Panc1 (cell line): Measurements from ENCODE around the gene RARB. TPM values are rescaled to one million over a fixed set of nuclear protein-coding genes. Genes with fewer than 3 reads are reported as not detected.

Source experiments
- ATAC-seq: fragments of 200-7000 bp; cut with Tn5 transposase; 2 replicates; pipeline ENCODE4 v1.9.1; 2020; ENCODE audit warnings: mild to moderate bottlenecking, moderate library complexity
- BruUV-seq: library from RNA; stranded (reverse); fragments of 400-500 nt; replicated peaks from 2 replicates; lab custom pipeline; 2021; lab: Mats Ljungman, UMichigan
- CTCF ChIA-PET: fragments of 300-600 bp; sonication (Branson Sonifier 250); formaldehyde crosslinking; loops from one replicate; lab custom pipeline; 2022; ENCODE audit warnings: antibody characterized with exemption; lab: Charles Lee
- POLR2A ChIA-PET: fragments of 300-600 bp; sonication (Branson Sonifier 250); formaldehyde crosslinking; loops from one replicate; lab custom pipeline; 2022; ENCODE audit warnings: antibody characterized with exemption; lab: Charles Lee
- DNase-seq: peaks from one replicate; pipeline ENCODE4 v3.0.0-alpha.2; 2010; ENCODE audit warnings: low read depth, low spot score
- H3K27ac ChIP-seq: 2 replicates; pipeline ENCODE4 v1.5.1; 2011; ENCODE audit warnings: mild to moderate bottlenecking, low read length, inconsistent platforms
- H3K27me3 ChIP-seq: fragments of 200-500 bp; sonication (Bioruptor generic); 2 replicates; pipeline ENCODE4 v1.6.0; 2014; ENCODE audit warnings: low read length, inconsistent platforms; ENCODE audit not compliant: control insufficient read depth, insufficient read depth
- H3K36me3 ChIP-seq: fragments of 200-500 bp; sonication (Bioruptor generic); 2 replicates; pipeline ENCODE4 v1.5.1; 2014; ENCODE audit warnings: inconsistent platforms, mild to moderate bottlenecking, low read length, moderate library complexity; ENCODE audit not compliant: control insufficient read depth, insufficient read depth
- H3K4me1 ChIP-seq: 2 replicates; pipeline ENCODE4 v1.5.1; 2011; ENCODE audit warnings: inconsistent platforms, mild to moderate bottlenecking, low read length, moderate library complexity; ENCODE audit not compliant: control insufficient read depth, insufficient read depth
- H3K4me3 ChIP-seq, 2 experiments: 2 replicates each; pipeline ENCODE4 v1.5.1; 2011 to 2012; ENCODE audit warnings: low read depth in 2 of 2, low read length in 2 of 2, mild to moderate bottlenecking in 2 of 2, inconsistent platforms in 1 of 2, moderate library complexity in 1 of 2
- H3K9me3 ChIP-seq: fragments of 200-500 bp; sonication (Bioruptor generic); 2 replicates; pipeline ENCODE4 v1.5.1; 2014; ENCODE audit warnings: low read depth, mild to moderate bottlenecking, inconsistent platforms, low read length, moderate library complexity; ENCODE audit not compliant: control insufficient read depth, insufficient read depth
- POLR2AphosphoS5 ChIP-seq: IDR thresholded peaks from 2 replicates; pipeline ENCODE4 v1.6.1; 2012; ENCODE audit warnings: mild to moderate bottlenecking, low read depth, low read length, moderate library complexity
- REST ChIP-seq, 2 experiments: IDR thresholded peaks; 2 replicates each; pipeline ENCODE4 v1.6.1; 2011 to 2012; ENCODE audit warnings: low read depth in 2 of 2, control low read depth in 1 of 2, low read length in 1 of 2, mild to moderate bottlenecking in 1 of 2, moderate library complexity in 1 of 2; ENCODE audit not compliant: insufficient read depth in 1 of 2
- SIN3A ChIP-seq: IDR thresholded peaks from 2 replicates; pipeline ENCODE4 v1.6.1; 2012; ENCODE audit warnings: low read depth, mild to moderate bottlenecking, low read length, moderate library complexity, borderline replicate concordance; ENCODE audit not compliant: insufficient read depth
- TCF7L2 ChIP-seq: IDR thresholded peaks from 2 replicates; pipeline ENCODE4 v1.6.1; 2011; ENCODE audit warnings: mild to moderate bottlenecking, low read depth, low read length, inconsistent platforms
- in situ Hi-C: cut with HindIII; loops from 2 replicates; pipeline ENCODE4 v1.10.0; 2016; ENCODE audit warnings: low sequenced_read_pairs, low pct_unique_long_range_greater_than_20kb
- intact Hi-C: fragments of 100-400 bp; cut with micrococcal nuclease; formaldehyde crosslinking; loops from one replicate; pipeline ENCODE4 v1.10.0; 2022; ENCODE audit not compliant: unreplicated experiment
- total RNA-seq: library from RNA; stranded (reverse); gene quantifications from one replicate; pipeline ENCODE4 v1.2.1, GENCODE V29; 2021; ENCODE audit not compliant: unreplicated experiment
- TF ChIP-seq, protein P1 (sequence below): fragments of 450-650 bp; IDR thresholded peaks from 2 replicates; pipeline ENCODE4 v1.5.1; 2017; ENCODE audit warnings: mild to moderate bottlenecking

RARB gene
- total RNA-seq, 1 experiment from 2014 or later: not detected

DNA sequence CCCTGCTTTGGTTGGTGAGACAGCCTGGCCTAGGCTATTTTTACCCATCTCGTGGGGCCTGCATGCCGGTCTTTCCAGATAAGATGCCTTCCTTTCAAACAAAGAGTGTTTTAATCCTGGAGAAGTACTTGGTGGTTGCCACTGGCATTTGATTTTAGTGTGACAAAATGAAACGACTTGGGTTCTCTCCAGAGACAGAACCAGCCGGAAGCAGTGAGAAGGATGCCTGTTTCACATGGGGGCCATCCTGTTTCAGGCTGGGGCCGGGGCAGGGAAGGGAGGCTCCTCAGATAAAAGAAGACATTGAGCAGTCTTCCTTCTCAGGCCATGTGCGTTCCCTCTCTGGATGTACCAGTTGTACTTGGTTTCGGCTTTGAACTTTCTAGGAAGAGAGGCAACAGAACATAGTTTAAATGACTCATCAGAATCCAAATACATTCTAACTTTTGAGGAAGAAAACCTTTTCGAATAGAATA, 161.8 kb downstream of the RARB start:
- Histone ChIP-seq H3K4me1 (no peaks in the 10 kb centered on the region), H3K4me3 (no peak overlapping the region), H3K36me3 (no peaks in the 10 kb centered on the region), H3K9me3 (no peaks in the 10 kb centered on the region), H3K27me3 (no peaks in the 10 kb centered on the region), H3K27ac (no peak overlapping the region)
- DNase-seq: no peak
- ChIA-PET CTCF (no interaction called here), POLR2A (no interaction called here)
- TF ChIP-seq, protein P1, sequence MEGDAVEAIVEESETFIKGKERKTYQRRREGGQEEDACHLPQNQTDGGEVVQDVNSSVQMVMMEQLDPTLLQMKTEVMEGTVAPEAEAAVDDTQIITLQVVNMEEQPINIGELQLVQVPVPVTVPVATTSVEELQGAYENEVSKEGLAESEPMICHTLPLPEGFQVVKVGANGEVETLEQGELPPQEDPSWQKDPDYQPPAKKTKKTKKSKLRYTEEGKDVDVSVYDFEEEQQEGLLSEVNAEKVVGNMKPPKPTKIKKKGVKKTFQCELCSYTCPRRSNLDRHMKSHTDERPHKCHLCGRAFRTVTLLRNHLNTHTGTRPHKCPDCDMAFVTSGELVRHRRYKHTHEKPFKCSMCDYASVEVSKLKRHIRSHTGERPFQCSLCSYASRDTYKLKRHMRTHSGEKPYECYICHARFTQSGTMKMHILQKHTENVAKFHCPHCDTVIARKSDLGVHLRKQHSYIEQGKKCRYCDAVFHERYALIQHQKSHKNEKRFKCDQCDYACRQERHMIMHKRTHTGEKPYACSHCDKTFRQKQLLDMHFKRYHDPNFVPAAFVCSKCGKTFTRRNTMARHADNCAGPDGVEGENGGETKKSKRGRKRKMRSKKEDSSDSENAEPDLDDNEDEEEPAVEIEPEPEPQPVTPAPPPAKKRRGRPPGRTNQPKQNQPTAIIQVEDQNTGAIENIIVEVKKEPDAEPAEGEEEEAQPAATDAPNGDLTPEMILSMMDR: no peak
- TF ChIP-seq REST (IDR thresholded peaks at IDR 0.05; ENCODE audit: insufficient read depth in 1 of 2, low read depth in 2 of 2, low read length in 1 of 2) (no peak), POLR2AphosphoS5 (no peak), SIN3A (no peak), TCF7L2 (no peak)
- intact Hi-C loops (loop anchor here (5.0 kb wide), 1 partner anchor 628 kb away; no protein-coding TSS in a partner anchor), in situ Hi-C loops (no loop called here)
- ATAC-seq: no peak
- no TSS peak for BruUV-seq

DNA sequence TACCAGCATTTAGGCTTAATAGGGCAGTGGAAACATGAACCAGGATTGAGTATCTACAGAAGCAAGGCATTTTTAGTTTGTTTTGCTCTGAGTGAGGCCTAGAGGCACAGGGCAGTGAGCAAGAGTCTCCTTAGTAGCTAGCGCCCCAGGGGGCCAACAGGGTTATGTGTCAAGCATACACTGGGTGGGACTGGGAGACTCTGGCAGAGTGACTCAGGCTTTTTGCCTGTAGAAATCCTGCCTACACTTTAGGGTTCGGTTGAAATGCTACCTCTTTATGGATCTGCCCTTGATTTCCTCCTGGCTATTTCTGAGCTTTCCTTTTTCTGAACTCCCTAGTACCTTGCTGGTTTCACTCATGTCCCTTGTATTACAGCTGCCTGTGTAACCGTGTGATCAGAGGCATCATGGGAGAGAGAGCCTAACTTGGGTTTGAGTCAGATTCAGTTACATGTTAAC, 164.5 kb downstream of the RARB start:
- ATAC-seq: peak; percentile 53; the same call in 1 of the 2 replicates
- intact Hi-C loops: loop anchor here (5.0 kb wide), 1 partner anchor 630 kb away; no protein-coding TSS in a partner anchor
- TF ChIP-seq REST (IDR thresholded peaks at IDR 0.05; ENCODE audit: insufficient read depth in 1 of 2, low read depth in 2 of 2, low read length in 1 of 2) (no peak), SIN3A (no peak), POLR2AphosphoS5 (no peak), TCF7L2 (no peak)
- TF ChIP-seq, protein P1: no peak
- Histone ChIP-seq H3K4me3 (no peak overlapping the region), H3K9me3 (no peaks in the 10 kb centered on the region), H3K36me3 (no peaks in the 10 kb centered on the region), H3K27me3 (no peaks in the 10 kb centered on the region), H3K27ac (no peak overlapping the region), H3K4me1 (no peaks in the 10 kb centered on the region)
- no peak for DNase-seq
- no TSS peak for BruUV-seq
- POLR2A ChIA-PET: no interaction called here
- in situ Hi-C loops: no loop called here
- CTCF ChIA-PET: interaction anchor here (0.6 kb wide), 1 partner anchor 24 kb away, joined by 3 read pairs; no protein-coding TSS in a partner anchor
